ENCODE data around the gene SRRM3. TPM values are rescaled to one million over a fixed set of nuclear protein-coding genes. Genes with fewer than 3 reads are reported as not detected.
"Not testable (repeated sequence)": the region's sequence is repeated elsewhere in the genome, so short reads cannot be mapped to it uniquely, and the experiment has no call there.

The SRRM3 gene
- total RNA-seq, 1 experiment from 2014 or later = 3.1 TPM

GRCh38 chr7:76224695-76225094, 23.0 kb downstream of the SRRM3 start:
- DNase-seq (ENCODE audit: extremely low read depth, low read depth) = no peak

GRCh38 chr7:76225379-76225778, 23.7 kb downstream of the SRRM3 start:
- peak; percentile 38 for DNase-seq (ENCODE audit: extremely low read depth, low read depth)

- no peak for DNase-seq (ENCODE audit: extremely low read depth, low read depth)
Measured at GRCh38 chr7:76225951-76226350, 24.3 kb downstream of the SRRM3 start.

- not testable (repeated sequence) for DNase-seq (ENCODE audit: extremely low read depth, low read depth)
Measured at GRCh38 chr7:76226878-76227423, 25.3 kb downstream of the SRRM3 start.

- DNase-seq (ENCODE audit: extremely low read depth, low read depth) = no peak
Measured at GRCh38 chr7:76230214-76230613, 28.5 kb downstream of the SRRM3 start.

GRCh38 chr7:76231071-76231470, 29.4 kb downstream of the SRRM3 start:
- no peak for DNase-seq (ENCODE audit: extremely low read depth, low read depth)

GRCh38 chr7:76231583-76231982, 29.9 kb downstream of the SRRM3 start:
- no peak for DNase-seq (ENCODE audit: extremely low read depth, low read depth)

- no peak for DNase-seq (ENCODE audit: extremely low read depth, low read depth)
Measured at GRCh38 chr7:76232698-76233097, 31.0 kb downstream of the SRRM3 start.

- no peak for DNase-seq (ENCODE audit: extremely low read depth, low read depth)
Measured at GRCh38 chr7:76233538-76234281, 32.0 kb downstream of the SRRM3 start.

GRCh38 chr7:76234282-76234584, 32.5 kb downstream of the SRRM3 start:
- DNase-seq (ENCODE audit: extremely low read depth, low read depth) = no peak

- peak; percentile 85 for DNase-seq (ENCODE audit: extremely low read depth, low read depth)
Measured at GRCh38 chr7:76234931-76235441, 33.3 kb downstream of the SRRM3 start.

- no peak for DNase-seq (ENCODE audit: extremely low read depth, low read depth)
Measured at GRCh38 chr7:76236224-76236623, 34.5 kb downstream of the SRRM3 start.

- DNase-seq (ENCODE audit: extremely low read depth, low read depth) = no peak
Measured at GRCh38 chr7:76238326-76238725, 36.6 kb downstream of the SRRM3 start.

- no peak for DNase-seq (ENCODE audit: extremely low read depth, low read depth)
Measured at GRCh38 chr7:76241141-76241540, 39.4 kb downstream of the SRRM3 start.

- DNase-seq (ENCODE audit: extremely low read depth, low read depth) = not testable (repeated sequence)
Measured at GRCh38 chr7:76242517-76243063, 40.9 kb downstream of the SRRM3 start.

GRCh38 chr7:76244781-76245391, 43.2 kb downstream of the SRRM3 start:
- no peak for DNase-seq (ENCODE audit: extremely low read depth, low read depth)

- no peak for DNase-seq (ENCODE audit: extremely low read depth, low read depth)
Measured at GRCh38 chr7:76246804-76247389, 45.2 kb downstream of the SRRM3 start.

- no peak for DNase-seq (ENCODE audit: extremely low read depth, low read depth)
Measured at GRCh38 chr7:76247938-76248337, 46.2 kb downstream of the SRRM3 start.

- no peak for DNase-seq (ENCODE audit: extremely low read depth, low read depth)
Measured at GRCh38 chr7:76252021-76252420, 50.3 kb downstream of the SRRM3 start.

- no peak for DNase-seq (ENCODE audit: extremely low read depth, low read depth)
Measured at GRCh38 chr7:76254781-76255180, 53.1 kb downstream of the SRRM3 start.

GRCh38 chr7:76257973-76258372, 56.3 kb downstream of the SRRM3 start:
- no peak for DNase-seq (ENCODE audit: extremely low read depth, low read depth)

All from NCI-H460 (cell line).